Coronary artery (tissue), 2 donors: Measurements from ENCODE around the gene DDX6.

Experiments used
- DNase-seq: peaks from one replicate; pipeline ENCODE4 v3.0.0-alpha.2; 2017; ENCODE audit warnings: low spot score
- H3K27ac ChIP-seq, 2 donors: fragments of 200-600 bp; sonication (generic); one replicate each; pipeline ENCODE4 v1.5.1; 2016 to 2019
- H3K4me3 ChIP-seq: fragments of 200-600 bp; sonication (generic); 2 replicates; pipeline ENCODE4 v1.5.1; 2016; ENCODE audit warnings: mild to moderate bottlenecking, moderate library complexity
- CTCF ChIP-seq: fragments of 200-600 bp; sonication (generic); IDR thresholded peaks from one replicate; pipeline ENCODE4 v1.5.1; 2019; ENCODE audit warnings: antibody characterized with exemption

The DDX6 gene

DNA sequence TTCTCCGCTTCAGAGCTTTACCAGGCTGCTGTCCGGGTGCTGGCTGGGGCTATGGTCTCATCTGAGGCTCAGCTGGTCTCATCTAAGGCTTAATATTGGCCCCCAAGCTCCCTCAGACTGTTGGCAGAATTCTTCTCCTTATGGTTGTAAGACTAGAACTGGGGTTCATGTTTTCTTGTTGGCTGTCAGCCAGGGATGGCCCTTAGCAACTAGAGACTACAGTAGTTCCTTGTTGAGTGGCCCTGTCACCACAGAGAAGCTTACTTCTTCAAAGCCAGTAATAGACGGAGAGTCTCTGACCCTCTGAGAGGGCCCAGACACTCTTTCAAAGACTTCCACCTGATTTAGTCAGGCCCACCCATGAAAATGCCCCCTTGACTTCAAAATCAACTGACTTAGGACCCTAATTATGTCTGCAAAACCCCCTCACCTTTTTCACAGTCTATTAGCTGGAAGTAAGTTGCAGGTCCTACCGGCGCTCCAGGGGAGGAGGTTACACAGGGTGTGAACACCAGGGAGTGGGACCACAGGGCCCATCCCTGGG, 87.3 kb downstream of the DDX6 start:
- H3K4me3 ChIP-seq, result no peak overlapping the region
- H3K27ac ChIP-seq, result no peak overlapping the region
- DNase-seq, result peak; percentile 69
- no peak for TF ChIP-seq CTCF

DNA sequence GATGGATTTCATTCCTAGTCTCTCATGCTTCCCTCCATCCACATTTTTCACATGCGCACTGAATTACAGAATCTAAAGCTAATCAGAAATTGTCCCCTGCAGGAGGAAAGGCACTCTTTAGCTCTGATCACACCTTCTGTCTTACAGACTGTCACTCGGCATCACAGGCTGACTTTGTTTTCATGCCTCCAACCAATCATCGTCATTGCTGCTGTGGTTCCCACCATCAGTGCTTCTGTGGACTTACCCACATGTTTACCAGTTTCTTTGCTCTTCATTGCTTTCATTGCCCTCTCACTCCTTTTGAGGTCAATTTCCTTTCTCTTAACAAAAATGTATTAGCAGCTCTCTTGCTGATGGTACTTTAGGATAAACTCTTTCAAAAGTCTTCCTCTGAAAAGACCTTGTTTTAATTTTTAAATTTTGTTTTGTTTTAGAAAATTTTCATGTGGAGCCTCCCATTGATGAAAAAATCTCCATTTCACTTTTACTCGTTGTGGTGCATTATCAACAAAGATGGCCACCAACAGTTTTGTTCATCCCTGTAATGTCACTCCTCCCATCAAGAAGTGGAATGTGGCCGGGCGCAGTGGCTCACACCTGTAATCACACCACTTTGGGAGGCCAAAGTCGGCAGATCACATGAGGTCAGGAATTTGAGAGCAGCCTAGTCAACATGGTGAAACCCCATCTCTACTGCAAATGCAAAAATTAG, 91.3 kb downstream of the DDX6 start:
- TF ChIP-seq CTCF, result no peak
- Histone ChIP-seq H3K4me3 (no peak overlapping the region), H3K27ac (no peak overlapping the region)
- DNase-seq, result no peak
